T-helper 22 cell (primary cell): ENCODE results near the gene MAEL.
"Not testable (repeated sequence)": the region's sequence is repeated elsewhere in the genome, so short reads cannot be mapped to it uniquely, and the experiment has no call there.

Source experiments
- DNase-seq: peaks from one replicate; pipeline ENCODE4 v3.0.0-alpha.2; 2020; ENCODE audit warnings: low read depth

MAEL gene

DNA sequence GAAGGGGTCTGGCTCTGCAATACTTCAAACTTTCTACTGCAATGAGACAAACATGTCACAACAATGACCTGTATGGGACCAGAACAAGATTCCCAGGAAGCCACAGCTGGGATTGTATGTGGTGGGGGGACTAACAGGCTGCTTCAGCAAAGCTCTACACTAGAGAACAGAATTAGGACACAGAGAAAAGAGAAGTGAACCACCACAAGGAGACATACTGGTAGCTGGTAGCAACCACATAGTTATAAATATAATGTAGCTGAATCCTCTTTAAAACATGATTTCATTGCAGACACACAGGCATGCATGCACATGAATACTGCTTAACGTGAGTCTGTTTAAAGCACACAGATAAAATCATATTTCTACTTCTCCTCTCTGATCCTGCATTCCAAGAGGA is 10.3 kb upstream of the MAEL start:
- no peak for DNase-seq

DNA sequence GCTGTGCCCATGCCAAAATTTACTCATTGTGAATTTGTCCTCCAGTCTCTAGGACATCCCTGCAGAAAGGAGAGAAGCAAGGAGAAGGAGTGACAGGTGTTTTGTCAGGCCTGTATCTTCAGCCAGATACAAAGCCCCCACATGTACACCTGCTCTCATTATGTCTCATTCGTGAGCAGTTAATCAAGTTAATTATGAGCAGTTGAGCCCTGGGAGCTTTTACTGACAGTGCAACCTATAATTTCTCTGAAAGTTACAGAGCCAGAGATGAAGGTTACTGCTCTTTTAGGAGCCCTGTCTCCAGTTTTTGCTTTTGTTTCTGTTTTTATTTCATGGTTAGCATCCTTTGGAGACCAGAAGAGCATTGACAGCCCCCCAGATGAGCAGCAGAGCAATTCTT is 8.7 kb upstream of the MAEL start:
- DNase-seq: no peak

DNA sequence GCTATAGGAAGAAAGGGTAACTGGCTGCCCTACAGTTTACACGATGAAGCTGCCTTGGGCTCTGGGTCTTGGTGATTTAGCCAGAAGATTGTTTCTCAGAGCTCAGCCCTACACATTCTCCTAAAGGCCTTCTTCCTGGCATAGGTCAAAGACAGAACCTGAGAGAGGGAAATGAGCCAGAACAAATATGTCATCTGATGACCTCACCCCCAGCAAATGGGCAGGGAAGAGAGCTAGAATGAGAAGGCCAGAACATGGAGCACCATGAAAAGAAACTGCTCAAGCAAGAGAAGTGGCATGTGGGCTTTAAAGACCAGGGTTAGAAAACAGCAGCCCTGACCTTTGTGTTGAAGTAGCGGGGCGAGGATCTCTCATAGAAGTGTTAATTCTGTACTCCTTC is 8.3 kb upstream of the MAEL start:
- no peak for DNase-seq

DNA sequence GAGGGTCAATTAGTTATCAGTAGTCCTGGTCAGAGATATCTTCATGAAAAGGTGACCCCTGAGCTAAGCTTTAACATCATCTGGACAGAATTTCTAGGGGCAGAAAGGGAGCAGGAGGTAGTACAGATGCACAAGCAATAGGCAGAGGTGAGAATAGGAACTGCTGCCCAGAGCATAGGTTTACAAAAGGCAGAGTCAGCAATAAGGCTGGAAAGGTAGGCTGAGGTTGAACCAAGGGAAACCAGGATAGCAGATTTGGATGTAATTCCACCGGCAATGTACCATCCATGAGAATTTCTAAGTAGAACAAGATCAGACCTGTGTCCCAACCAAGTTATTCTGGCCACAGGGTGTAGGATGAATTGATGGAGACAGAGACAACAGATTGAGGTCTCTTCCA is 7.5 kb upstream of the MAEL start:
- no peak for DNase-seq

DNA sequence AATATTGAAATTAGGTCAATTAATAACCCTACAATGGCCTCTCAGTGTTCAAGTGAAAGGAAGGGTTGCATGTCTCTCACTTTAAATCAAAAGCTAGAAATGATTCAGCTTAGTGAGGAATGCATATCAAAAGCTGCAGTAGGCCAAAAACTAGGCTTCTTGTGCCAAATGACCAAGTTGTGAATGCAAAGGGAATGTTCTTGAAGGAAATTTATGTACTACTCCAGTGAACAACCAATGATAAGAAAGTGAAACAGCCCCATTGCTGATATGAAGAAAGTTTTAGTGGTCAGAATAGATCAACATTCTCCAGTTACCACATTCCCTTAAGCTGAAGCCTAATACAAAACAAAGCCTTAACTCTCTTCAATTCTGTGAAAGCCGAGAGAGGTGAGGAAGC is 10.0 kb downstream of the MAEL start:
- no peak for DNase-seq

DNA sequence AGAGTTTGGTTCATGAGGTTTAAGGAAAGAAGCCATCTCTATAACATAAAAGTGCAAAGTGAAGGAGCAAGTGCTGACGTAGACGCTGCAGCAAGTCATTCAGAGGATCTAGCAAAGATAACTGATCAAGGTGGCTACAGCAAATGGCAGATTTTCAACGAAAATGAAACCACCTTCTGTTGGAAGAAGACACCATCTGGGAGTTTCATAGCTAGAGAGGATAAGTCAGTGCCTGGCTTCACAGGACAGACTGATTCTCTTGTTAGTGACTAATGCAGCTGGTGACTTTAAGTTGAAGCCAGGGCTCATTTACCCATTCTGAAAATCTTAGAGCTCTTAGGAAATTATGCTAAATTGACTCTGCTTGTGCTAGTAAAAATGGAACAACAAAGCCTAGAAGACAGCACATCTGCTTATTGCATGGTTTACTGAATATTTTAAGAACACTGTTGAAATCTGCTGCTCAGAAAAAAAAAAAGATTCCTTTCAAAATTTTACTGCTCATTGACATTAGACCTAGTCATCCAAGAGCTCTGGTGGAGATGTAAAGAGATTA is 10.5 kb downstream of the MAEL start:
- DNase-seq: no peak

DNA sequence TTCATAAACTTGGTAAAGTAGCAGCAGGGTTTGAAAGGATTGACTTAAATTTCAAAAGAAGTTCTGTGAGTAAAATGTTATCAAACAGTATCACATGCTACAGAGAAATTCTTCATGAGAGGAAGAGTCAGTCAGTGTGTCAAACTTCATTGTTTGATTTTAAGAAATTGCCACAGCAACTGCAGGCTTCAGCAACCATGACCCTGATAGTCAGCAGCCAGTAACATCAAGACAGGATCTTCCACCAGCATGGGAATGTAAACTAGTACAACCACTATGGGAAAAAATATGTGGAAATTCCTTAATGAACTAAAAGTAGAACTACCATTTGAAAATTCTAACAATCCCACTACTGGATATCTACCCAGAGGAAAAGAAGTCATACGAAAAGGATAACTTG is 11.5 kb downstream of the MAEL start:
- no peak for DNase-seq

DNA sequence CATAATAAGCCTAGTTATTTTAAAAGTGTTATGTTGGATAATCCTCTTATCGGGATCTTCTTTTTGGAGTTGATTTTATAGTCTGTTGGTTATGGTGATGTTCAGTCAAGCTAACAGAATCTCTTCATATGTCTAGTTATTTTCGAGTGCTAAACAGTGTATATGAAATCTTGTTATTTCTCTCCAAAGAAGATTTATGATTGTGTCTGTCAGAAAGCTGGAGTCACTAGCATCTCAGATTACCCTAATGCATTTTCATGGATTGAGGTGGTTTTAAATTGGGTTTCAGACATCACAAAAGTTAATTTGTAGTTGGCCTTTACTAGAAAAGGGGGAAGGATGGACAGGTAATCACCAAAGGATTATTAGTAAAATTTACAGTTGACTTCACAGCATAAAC is 13.3 kb downstream of the MAEL start:
- DNase-seq: no peak

DNA sequence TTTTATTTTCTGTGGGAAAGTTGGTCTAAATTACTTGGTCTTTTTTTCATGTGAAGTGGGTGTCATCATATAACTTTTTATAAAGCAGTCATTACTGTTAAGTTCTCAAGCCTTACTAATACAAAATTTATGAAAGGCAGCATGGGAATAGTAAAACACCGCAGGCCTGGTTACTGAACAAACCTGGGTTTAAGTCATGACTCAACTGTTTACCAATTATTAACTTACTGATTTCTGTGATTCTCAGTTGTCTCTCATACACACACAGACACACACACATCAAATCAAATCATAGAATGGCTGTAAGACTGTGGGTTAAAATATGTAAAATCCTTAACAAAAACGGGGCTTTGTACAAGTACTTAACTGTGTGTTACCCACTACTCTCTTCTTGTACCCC is 14.6 kb downstream of the MAEL start:
- no peak for DNase-seq

DNA sequence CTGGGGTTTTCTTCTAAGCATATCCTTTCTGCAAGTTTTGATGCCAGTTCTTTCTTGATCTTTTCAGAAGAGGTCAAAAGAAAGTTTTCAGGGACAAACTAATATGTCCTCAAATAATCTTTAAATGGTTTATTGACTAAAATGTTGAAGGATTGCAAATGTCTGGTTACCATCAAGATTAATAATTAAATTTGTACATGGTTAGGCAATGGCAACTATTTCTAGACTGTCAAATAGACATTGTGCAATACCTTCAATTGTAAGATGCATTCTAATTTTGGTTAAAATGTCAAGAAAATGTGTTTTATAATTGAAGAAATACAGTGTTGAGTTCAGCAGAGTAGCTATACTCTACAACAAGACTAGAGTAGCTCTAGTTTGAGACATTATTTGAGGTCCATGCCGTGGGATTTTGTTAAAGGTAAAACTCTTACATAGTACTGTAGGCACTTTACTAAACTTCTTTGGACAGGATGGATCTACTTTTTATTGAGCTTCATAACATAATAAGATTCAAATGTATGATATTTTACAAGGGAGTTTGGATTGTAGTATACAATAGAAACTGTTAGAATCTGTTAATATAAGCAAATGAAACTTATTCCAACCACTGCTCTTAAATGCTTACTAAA is 22.6 kb downstream of the MAEL start:
- no peak for DNase-seq

DNA sequence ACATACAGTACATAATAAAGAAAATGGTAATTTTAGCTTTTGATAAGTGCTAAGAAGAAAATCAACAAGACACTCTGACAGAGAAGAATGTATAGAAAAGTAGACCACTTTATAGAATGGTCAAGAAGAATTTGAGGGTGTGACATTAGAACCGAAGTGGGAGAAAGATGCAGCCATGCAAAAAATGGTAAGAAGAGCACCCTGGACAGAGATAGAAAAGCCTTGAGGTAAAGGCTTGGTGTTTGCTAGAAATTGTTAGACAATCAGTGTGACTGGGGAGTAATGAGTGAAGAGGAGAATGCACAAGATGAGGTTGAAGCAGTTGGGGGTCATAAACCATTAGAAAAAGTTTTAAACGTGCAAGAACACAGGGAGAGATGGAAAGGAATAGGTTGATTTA is 23.5 kb downstream of the MAEL start:
- no peak for DNase-seq

DNA sequence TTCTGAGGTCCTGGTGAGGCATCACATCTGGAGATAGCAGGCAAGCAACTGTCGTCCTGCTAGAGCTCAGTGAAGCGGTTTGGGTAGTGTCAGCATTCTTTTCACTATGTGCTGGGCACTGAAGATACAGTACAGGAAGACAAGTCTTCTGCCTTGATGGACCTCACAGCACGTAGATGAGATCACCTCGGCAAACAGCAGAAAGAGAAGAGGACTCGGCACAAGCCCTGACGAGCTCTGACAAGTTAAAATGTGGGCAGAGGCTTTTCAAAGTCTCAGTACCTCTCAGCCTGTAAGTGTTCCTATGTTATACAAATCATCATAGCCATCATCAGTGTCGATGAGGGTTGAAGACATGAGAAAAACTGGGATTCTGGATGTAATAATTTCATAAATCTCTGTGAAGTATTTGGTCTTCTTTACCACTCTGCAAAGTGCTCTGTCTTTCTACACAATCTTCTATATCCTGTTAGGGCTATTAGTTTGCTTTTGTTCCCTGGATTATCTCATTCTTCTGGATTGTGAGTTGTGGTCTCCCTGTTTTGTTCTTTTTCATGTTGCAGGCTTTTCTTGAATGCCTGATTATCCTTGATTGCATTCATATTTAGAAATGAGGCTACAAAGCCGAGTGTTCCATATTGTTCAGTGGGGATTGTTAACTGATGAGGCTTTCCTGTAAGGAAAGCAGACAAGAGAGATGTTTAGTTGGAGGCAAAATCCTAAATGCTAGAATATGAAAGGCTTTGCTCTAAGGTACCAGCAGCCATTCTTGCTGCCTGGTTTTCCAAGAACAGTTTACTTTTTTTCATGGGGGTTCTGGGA is 24.2 kb downstream of the MAEL start:
- no peak for DNase-seq

DNA sequence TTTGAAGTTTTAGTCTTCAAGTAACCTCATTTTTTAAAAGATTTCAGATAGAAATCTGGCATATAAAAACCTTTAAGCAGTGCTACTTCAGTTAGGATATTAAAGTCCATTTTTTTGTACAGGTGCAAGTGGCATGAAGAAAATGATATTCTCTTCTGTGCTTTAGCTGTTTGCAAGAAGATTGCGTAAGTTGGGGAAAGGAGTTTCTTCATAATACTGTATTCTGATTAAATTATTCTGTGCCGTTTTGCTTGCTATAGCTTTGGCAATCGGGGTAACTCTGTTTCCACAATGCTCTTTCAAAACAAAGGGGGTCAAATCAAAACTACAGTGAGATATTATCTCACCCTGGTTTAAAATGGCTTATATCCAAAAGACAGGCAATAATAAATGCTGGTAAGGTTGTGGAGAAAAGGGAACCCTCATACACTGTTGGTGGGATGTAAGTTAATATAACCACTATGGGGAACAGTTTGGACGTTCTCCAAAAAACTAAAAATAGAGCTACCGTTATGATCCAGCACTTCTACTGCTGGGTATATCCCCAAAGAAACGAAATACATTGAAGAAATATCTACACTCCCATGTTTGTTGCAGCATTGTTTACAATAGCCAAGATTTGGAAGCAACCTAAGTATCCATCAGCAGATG is 27.1 kb downstream of the MAEL start:
- DNase-seq: no peak

DNA sequence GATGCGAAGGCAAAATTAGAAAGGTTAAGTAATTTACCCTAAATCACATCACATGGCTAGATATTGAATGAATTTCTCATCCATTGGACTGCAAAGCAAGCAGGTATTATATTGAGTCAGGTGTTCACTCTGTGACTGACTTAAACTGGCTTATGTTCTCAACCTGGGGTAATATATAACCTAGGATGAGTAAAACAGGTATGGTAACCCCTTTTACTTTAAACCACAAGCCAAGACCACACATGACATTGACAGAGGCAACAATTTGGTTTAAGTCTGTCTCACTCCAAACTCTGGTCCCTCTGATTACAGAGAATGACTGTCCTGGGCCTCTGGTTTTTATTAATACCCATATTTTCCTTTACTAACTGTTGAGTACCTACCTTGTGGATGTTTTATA is 33.3 kb downstream of the MAEL start:
- no peak for DNase-seq

DNA sequence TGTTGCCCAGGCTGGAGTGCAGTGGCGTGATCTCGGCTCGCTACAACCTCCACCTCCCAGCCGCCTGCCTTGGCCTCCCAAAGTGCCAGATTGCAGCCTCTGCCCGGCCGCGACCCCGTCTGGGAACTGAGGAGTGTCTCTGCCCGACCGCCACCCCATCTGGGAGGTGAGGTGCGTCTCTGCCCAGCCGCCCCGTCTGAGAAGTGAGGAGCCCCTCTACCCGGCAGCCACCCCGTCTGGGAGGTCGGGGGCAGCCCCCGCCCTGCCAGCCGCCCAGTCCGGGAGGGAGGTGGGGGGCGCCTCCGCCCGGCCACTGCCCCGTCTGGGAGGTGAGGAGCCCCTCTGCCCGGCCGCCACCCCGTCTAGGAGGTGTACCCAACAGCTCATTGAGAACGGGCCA is 40.5 kb downstream of the MAEL start:
- DNase-seq: not testable (repeated sequence)

DNA sequence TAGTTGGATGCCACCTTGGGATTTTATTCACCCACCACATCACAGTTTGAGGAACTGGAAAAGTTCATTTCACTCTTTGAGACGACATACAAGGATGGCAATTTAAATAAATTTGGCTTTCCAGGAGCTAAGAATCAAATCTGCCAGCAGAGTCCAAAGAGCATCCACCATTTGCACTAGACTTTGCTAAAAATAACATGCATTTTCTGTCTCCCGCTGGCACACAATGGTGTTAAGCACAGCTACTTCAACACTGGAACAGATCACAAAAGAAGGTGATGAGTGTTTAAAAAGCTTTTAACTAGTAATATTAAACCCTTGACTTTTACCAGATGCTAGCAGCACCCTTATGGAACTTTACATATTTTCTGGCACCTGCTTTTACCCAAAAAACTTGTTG is 44.6 kb downstream of the MAEL start:
- DNase-seq: no peak

DNA sequence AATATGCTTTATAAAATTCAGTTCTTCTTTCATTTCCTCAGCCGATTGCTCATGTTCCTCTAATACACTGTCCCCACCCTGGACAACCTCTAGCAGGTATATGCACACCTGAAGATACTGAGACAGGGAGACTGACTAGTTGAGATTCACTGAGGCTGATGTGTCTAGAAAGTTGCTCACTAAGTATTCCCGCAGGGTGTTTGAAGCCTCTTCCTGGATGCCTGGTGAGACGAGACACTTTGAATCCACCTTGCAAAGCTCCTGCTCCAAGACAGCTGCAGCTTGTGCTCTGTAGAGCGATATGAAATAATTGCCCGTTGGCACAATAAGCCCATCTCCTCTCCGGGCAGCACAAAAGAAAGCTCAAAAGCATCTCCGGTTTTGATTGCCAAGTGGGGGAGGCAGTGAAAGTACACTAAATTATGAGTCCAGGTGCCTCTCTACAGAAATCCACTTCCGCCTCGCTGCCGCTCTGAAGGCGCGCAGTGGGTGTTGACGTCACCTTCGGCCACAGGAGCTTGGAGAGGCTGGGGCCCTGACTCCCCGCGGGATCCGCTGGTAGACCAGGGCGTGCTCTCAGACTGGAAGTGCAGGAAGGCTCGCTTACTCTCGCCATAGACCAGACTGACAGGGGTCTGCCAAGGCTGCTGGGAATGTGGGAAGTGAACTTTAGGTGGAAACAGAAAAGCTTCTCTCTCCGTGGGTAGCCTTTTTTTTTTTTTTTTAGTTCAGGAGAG is 54.8 kb downstream of the MAEL start:
- peak; percentile 44 for DNase-seq

DNA sequence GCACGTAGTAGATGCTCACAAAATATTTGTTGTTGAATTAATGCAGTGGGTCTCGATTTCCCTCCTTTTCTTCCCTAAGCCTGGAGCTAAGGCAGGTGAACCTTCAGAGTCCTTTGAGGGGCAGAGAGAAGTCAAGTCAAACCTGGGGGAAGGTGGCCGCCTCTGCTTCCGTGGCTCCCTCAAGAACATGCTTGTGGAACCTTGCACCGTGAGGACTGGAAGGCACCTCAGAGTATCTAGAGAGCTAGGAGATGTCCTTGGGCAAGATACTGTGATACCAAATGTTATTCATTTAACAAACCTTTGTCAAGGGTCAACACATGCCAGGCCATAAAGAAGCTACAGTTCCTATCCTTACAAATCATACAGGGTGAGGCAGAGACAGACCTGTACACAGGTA is 62.8 kb downstream of the MAEL start:
- no peak for DNase-seq

DNA sequence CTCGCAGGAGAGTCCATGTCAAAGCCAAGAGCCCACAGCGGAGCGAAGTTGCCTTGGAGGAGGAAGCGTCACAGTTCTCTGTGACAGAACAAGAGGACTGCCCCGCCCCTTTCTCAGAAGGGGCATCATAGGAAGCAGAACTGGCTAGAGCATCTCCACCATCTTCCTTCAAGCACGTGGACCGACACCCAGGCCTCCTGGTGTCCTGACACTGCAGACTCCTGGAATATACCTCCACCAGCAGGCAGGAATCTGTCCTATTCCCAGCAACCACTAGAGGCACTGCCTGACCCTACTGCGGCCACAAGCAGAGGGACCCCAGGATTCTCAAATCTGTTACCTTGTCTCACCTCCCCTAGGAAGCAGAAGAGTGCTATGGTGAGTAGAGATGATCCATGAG is 63.3 kb downstream of the MAEL start:
- no peak for DNase-seq

DNA sequence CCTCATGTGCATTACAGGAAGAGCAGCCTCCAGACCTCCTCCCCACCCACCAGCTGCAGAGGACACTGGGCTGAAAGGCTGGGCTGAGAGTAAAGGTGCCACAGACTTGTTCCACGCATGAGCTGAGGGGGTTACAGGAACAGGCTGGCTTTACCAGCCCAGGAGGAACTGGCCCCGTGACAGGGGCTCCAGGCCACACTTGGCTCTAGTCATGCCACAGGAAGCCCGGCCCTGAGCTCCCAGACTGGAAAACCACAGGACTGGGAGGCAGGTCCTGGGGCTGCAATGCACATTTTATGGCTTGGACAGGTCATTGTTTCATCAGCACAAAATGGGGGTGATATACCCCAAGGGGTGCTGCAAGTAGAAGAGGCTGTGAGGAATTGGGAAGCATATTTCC is 65.5 kb downstream of the MAEL start:
- DNase-seq: no peak

DNA sequence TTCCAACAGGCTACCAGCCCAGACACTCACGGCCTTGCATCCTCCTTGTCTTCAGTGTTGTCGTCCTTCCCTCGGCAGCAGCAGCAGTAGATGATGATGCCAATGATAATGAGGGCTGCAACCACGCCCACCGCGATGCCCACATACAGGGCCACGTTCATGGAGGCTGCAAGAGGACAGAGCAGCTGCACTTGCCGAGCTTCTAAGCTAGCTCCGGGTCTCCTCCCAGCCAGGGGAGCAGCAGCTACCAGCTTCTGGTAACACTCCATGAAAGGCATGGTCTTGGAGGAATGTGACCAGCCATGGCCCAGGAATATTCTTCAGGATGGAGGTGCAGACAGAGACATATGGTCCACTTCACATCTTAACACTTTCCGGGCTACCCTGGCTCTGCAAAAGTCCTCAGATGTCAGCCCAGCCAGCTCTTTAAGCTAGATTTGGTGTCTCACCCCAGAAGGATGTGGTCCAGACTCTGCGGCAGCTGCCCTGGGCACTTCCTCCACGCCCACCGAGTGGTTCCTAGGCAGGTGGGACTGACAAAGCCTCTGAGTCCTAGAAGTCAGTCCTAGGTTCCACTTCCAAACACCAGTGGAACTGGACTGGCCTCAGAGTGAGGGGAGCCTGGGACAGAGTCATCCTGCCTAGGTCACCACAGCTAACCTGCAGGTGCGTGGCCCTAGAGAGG is 66.0 kb downstream of the MAEL start:
- DNase-seq: no peak
